Epithelial cell of proximal tubule (primary cell): ENCODE data around the gene KCNV2. TPM values are rescaled to one million over a fixed set of nuclear protein-coding genes. Genes with fewer than 3 reads are reported as not detected.

Source experiments
- total RNA-seq: library from RNA; depleted of rRNA; stranded (reverse); fragments of >200 nt; gene quantifications from 2 replicates; pipeline ENCODE4 v1.2.3, GENCODE V29; 2015

KCNV2 gene
- total RNA-seq, 1 donor from 2014 or later, result not detected

Other genes starting within 250 kb of the KCNV2 start
- gene VLDLR, start 95.7 kb upstream of the KCNV2 start, total RNA-seq, result 7.5 and 16.4 TPM in 2 replicates
- gene PUM3, start 126.6 kb downstream of the KCNV2 start, total RNA-seq, result 48.7 and 62.5 TPM in 2 replicates